ENCODE measurements around the gene BRME1.
"Not testable (repeated sequence)": the region's sequence is repeated elsewhere in the genome, so short reads cannot be mapped to it uniquely, and the experiment has no call there.

Gene BRME1

DNA sequence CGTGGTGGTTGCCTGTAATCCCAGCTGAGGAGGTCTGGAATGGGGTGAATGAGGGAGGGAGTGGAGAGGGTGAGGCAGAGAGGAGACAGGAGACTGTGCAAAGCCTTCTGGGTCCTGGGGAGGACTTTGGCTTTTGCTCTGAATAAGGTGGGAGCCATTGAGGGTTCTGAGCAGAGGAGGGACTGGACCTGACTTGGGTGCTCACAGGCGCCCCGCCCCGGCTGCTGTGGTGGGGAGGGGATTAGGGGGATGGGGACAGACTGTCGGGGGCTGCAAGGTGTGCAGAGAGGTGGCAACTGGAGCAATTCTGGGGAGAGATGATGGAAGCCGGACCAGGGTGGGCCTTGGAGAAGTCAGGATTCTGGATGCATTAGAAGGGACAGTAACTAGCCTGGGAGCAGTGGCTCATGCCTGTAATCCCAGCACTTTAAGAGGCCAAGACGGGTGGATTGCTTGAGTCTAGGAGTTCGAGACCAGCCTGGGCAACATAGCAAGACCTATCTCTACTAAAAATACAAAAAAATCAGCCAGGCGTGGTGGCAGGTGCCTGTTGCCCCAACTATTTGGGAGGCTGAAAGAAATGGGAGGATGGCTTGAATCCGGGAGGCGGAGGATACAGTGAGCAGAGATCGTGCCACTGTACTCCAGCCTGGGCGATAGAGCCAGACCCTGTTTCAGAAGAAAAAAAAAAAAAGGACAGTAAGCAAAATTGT, 45.1 kb downstream of the BRME1 start:
- in situ Hi-C loops (cut with MboI; ENCODE audit: low sequenced_read_pairs, unreplicated experiment): loop anchor here (5.0 to 25.0 kb wide), 2 partner anchors 79 to 599 kb away; no protein-coding TSS in a partner anchor
- TF ChIP-seq, protein P1, sequence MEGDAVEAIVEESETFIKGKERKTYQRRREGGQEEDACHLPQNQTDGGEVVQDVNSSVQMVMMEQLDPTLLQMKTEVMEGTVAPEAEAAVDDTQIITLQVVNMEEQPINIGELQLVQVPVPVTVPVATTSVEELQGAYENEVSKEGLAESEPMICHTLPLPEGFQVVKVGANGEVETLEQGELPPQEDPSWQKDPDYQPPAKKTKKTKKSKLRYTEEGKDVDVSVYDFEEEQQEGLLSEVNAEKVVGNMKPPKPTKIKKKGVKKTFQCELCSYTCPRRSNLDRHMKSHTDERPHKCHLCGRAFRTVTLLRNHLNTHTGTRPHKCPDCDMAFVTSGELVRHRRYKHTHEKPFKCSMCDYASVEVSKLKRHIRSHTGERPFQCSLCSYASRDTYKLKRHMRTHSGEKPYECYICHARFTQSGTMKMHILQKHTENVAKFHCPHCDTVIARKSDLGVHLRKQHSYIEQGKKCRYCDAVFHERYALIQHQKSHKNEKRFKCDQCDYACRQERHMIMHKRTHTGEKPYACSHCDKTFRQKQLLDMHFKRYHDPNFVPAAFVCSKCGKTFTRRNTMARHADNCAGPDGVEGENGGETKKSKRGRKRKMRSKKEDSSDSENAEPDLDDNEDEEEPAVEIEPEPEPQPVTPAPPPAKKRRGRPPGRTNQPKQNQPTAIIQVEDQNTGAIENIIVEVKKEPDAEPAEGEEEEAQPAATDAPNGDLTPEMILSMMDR (IDR thresholded peaks at IDR 0.05; ENCODE audit: borderline replicate concordance, control extremely low read depth, extremely low read depth, insufficient read depth, missing control alignments): no peak
- no peak for DNase-seq (ENCODE audit: low spot score)

DNA sequence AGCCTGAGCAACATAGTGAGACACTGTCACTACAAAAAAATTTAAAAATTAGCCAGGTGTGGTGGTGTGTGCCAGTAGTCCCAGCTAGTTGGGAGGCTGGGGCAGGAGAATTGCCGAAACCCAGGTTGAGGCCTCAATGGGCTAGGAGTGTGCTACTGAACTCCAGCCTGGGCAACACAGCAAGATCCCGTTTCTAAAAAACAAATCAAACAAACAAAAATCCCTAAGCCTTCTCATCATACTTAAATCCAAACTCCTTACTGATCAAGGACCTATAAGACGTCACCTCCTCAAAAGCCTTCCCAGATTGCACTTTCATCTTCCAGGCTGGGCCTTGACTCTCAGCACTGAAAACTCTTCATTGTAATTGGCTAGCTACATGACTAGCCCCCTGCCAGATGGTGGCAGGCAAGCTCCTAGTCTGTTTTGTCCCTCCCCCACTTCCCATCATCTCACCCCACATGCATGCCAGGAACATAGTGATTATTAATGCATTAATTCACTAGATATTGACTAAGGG, 46.5 kb downstream of the BRME1 start:
- DNase-seq (ENCODE audit: low spot score): no peak
- TF ChIP-seq, protein P1 (IDR thresholded peaks at IDR 0.05; ENCODE audit: borderline replicate concordance, control extremely low read depth, extremely low read depth, insufficient read depth, missing control alignments): no peak
- in situ Hi-C loops (cut with MboI; ENCODE audit: low sequenced_read_pairs, unreplicated experiment): loop anchor here (25.0 kb wide), 1 partner anchor 597 kb away; no protein-coding TSS in a partner anchor

DNA sequence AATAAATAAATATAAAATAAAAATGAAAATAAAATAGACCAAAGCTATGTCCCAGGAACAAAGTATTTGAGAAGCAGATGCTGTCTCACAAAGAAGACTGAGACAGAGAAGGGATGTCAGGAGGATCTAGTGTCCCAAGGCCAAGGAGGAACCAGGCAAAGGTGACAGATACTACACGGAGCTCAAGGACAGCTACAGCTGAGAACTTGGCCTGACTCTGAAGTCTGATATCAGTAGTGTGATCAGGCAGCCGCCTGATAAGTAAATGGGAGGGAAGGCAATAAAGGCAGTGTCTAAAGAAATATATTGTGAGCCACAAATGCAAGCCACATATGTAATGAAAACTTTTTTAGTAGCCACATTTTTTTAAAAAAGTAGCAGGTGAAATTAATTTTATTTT, 49.4 kb downstream of the BRME1 start:
- in situ Hi-C loops (cut with MboI; ENCODE audit: low sequenced_read_pairs, unreplicated experiment): loop anchor here (25.0 kb wide), 1 partner anchor 594 kb away; no protein-coding TSS in a partner anchor
- TF ChIP-seq, protein P1 (IDR thresholded peaks at IDR 0.05; ENCODE audit: borderline replicate concordance, control extremely low read depth, extremely low read depth, insufficient read depth, missing control alignments): no peak
- DNase-seq (ENCODE audit: low spot score): no peak

GRCh38 chr19:13852171-13852707, 53.7 kb downstream of the BRME1 start:
- in situ Hi-C loops (cut with MboI; ENCODE audit: low sequenced_read_pairs, unreplicated experiment): loop anchor here (25.0 kb wide), 1 partner anchor 590 kb away; no protein-coding TSS in a partner anchor
- not testable (repeated sequence) for DNase-seq (ENCODE audit: low spot score)

- in situ Hi-C loops (cut with MboI; ENCODE audit: low sequenced_read_pairs, unreplicated experiment): loop anchor here (25.0 kb wide), 1 partner anchor 589 kb away; no protein-coding TSS in a partner anchor
- not testable (repeated sequence) for DNase-seq (ENCODE audit: low spot score)
These were observed 54.2 kb downstream of the BRME1 start for GRCh38 chr19:13851734-13852114.

DNA sequence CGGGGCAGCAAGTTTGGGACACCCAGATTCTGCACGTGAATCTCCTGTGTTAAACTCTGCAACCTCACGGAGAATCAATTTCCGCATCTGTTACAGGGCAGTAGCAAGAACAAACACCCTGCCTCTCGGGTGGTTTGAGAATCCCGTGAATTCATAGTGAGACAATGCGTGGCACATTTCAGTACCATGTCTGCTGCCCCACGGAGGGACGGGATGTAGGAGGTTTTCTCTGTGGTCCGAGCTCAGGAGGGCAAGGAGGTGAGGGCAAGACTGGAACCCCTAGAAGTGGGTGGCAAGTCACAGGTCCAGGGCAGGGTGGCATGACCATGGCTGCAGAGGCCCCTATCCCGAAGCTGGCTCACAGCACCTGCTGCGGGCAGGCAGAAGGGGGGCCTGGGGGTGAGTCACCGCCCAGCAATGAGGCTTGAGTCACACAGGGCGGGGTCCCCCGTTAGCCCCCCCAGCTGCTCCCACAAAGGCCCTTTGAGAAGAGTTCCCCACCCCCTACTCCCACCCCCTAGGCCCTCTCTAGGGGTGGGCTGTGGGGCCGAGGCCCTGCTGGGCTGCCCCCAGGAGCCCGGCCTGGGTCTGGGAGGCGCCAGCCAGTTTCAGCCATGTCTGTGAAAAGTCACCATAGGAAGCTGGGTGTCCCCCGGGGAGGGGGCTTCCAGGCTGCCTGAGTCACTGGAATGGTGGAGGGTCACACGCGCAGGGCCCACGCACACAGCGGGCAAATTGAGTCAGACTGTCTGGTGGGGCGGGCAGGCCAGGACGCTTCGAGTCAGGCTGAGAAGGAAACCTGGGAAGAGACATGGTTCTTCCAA, 54.8 kb downstream of the BRME1 start:
- TF ChIP-seq, protein P1 (IDR thresholded peaks at IDR 0.05; ENCODE audit: borderline replicate concordance, control extremely low read depth, extremely low read depth, insufficient read depth, missing control alignments): no peak
- no peak for DNase-seq (ENCODE audit: low spot score)
- in situ Hi-C loops (cut with MboI; ENCODE audit: low sequenced_read_pairs, unreplicated experiment): loop anchor here (25.0 kb wide), 1 partner anchor 589 kb away; no protein-coding TSS in a partner anchor
